Stimulated activated CD8-positive, alpha-beta memory T cell treated with anti-CD3 and anti-CD28 coated beads, Interleukin-4, amount 100 ng/mL, for 1 hour (primary cell): Measurements from ENCODE around the gene TBX3.
A peak's percentile ranks its signal among the peaks of the same experiment; 100 is the strongest.

ENCODE experiments used
- DNase-seq, 2 donors: peaks; one replicate each; pipeline ENCODE4 v3.0.0-alpha.2; 2020; ENCODE audit warnings: low read depth in 2 of 2, low spot score in 1 of 2

The TBX3 gene

GRCh38 chr12:114668886-114669288, 15.1 kb downstream of the TBX3 start:
- DNase-seq, result no peak

- no peak for DNase-seq
Observed at GRCh38 chr12:114668151-114668885, 15.7 kb downstream of the TBX3 start.

GRCh38 chr12:114667669-114668150, 16.3 kb downstream of the TBX3 start:
- DNase-seq, result no peak

GRCh38 chr12:114666746-114667668, 17.0 kb downstream of the TBX3 start:
- no peak for DNase-seq

DNA sequence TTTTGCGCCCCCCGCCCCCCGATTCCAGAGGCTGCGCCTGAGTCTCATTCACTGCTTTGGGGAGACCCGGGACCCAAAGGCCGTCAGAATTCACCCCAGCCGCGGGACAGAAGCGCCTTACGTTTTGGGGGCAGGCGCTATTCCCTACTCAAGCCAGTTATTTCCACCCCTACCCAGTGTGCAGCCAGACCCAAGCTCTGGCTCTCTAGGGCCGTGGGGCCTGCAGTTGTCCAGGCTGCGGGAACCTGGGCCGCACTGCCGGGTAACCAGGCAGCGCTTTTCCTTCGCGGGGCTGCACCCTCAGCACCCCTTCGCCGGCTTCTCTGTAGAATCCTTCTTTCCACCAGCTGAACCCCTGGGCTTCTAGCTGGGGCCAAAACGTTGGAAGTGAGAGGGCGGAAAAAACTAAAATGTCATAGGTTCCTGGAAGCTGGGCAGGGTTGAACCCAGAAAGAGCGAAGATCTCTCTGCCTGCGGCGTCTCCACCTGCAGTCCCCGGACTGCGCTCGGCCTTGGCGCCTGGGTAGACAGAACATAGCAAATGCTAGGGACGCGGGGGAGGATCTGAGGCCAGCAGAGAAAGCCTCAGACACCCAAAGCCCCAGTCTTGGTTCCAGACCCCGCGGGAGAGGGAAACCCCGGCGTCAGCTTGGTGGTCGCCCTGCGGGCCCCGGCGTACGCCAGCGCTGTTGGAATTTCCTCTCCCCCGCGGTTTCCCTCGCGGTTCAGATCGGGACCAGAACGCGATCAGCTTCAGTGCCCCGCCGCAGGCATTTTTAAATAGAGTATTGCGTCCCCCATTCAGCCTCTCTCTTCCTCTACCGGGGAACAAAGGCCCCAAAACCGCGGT, 18.3 kb downstream of the TBX3 start:
- no peak for DNase-seq

DNA sequence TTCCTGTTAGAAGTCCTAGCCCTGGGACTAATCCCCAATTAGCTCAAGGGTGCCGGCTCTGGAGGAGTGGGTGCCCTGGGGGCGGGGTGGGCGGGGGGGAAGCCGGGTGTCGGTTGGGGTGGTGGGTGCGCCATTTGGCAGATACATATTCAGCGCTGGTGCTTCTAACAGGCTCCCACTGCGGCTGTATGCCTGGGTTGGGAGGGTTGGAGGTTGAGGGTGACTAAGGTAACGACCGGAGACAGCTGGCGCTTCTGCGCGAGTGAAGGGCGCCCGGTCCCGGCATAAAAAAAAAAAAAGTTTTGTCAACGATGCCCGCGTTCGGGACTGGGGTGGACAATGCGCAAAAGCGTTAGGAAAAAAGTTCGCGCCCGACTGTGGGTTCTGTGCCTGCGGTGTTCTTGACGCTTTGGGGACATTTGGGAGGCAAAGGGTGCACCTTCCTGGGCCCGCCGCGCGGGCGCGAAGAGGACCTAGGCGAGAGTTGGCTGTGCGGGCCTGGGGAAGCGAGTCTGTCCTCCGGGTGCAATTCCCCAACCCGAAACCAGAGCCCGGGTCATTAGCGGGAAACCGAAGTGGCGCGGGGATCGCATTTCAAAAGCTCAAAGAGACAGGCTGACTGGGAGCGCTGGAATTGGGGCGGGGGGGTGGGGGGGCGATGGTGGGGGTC, 19.2 kb downstream of the TBX3 start:
- no peak for DNase-seq

DNA sequence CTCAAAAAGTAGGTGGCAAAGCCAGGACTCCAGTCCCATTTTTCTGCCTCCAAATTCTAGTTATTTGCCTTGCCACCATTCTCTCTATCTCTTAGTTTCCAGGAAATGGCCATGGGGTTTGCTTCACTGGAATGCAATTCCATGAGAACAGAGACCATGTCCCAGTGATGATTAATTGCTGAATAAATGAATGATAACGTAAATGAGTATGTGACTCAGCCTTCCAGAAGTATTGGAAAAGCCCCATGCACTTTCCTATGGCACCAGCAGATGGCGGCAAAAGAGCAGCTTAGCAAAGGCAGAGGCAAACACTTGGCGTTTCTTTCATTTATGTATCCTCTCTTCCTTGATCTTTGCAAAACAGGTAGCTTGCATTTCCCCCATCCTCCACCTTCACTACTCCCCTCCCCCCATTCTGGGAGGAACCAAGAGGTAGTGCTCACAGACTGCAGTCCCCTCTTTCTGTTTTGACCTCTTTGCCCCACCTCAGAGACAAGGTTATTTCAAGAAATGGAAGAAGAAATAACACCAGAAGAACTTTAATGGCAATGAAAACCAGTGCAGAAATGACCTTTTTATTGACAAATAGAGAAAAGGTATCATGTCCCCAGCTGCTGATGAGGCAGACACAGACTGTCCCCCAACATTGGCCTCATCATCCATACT, 21.3 kb downstream of the TBX3 start:
- DNase-seq, result peak; percentile 6 to 29

DNA sequence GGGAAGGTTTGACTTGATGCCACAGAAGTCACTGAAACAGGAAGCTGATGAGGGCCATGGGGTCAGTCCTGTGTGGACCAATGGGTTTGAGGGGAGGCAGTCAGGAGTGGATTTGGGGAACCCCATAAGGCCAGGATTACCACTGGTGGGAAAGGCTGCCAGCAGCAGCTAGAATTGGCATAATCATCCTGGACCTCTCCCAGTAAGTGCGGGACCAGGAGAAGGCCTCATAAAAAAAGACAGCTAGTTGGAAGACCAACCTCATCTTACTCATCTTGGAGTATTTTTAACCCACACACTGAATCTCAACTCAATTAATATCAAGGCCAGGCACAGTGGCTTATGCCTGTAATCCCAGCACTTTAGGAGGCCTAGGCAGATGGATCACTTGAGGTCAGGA, 22.7 kb downstream of the TBX3 start:
- no peak for DNase-seq

GRCh38 chr12:114659084-114659483, 24.9 kb downstream of the TBX3 start:
- DNase-seq, result no peak

DNA sequence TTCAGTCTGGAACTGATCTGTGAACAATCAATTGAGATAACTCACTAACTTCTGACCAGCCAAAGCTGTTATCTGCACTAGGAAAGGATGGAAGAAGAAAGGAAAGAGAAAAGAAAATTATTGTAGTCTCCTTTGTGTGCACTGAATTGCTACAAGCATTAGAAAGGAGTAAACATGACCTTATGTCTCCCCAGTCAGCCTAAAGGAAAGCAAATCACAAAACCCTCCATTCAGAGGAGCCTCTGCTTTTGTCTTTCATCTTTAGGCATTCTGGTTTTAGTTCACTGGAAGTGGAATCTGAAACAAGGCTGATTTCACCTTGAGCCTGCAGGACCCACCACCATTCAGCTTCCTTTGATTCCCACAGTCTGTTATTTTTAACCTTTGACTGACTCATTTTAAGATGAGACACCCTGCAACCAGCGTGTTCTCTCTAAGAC, 26.0 kb downstream of the TBX3 start:
- DNase-seq, result no peak

DNA sequence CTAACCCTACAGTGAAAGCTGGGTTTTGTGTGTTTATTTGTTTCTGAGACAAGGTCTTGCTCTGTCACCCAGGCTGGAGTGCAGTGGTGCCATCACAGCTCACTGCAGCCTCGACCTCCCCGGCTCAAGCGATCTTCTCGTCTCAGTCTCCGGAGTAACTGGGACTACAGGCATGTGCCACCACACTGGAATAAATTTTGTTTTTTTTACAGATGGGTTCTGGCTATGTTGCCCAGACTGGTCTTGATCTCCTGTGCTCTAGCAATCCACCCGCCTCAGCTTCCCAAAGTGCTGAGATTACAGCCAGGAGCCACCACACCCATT, 26.4 kb downstream of the TBX3 start:
- DNase-seq, result no peak

DNA sequence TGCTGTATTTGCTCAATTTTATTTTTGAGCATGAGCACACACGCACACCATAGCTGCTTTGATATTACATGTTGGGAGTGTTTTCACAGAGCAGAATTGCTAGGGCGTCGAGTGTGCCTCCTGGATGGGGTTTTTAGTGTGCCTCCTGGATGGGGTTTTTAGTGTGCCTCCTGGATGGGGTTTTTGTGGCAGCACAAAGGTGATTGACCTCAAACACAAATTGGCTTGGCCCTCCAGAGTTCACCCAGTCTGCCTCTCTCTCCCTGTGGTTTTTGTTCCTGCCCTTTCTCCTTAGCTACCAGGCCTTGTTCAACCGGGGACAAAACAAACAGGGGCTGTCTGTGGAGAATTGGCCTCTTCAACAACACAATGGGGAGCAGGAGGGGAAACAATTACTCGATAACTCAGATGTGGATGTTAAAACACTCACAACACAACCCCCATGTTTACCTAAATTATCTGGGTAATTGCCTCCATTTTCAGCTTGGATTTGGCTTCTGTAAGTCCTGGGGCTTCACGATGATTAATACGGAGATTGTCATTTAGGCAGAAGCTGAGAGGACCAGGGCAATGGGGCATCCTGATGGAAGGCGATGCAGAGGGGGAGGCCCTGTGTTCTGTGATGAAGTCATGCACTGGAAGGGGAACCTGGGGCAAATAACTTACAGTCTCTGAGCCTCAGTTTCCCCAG, 26.9 kb downstream of the TBX3 start:
- no peak for DNase-seq

DNA sequence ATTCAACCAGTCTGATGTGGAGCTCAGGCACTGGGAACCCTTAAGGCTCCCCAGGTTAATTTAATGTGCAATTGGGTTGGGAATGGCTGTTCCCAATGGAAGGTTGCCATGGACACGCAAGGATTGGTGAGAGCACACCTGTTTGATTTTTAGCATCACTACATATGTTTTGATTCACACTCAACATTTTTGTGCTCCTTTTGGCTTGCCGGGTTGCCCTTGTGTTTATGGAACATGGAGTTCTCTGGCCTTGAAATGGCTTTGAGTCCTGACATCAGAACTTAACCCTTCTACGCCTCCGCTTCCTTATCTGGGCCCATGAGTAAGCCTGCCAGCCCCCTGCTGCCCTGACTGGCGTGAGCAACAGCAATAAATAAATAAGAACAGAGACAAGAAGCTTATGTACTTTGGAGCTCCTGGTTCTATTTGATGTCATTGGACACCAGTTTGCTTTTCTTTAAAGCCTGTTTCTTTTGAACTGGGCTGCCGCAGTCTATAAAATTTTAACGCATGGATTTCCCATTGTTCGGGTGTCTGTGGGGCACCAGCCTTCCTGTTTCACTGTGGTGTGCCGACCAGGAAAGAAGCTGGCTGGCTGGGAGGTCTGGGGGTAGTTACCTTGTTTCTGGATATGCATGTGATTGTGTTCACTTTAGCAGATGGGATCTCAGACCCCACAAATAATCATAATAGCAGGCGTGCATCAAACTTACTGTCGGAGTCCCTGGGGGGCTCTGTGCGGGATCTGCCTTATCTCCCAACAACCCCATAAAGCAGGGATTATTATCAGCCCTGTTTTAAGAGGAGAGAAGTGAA, 27.8 kb downstream of the TBX3 start:
- DNase-seq, result no peak

DNA sequence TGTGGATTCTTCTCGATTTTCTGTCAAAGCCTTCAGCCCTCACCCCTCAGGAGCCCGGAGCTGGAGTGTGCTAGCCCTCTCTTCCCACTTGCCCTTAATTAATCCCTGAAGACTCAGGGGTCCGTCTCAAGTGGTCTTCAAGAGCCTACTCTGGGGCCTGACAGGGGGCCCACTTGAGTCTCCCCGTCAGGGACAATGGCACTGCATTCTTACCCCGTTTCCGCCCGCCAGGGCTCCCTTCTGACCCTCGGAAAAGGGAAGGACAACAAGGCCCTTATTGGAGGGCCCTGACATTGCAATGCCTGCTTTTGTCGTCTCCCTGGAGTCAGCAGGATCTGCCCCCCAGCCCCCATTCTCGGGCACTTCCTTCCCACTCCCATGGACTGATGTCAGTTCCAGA, 34.4 kb downstream of the TBX3 start:
- no peak for DNase-seq

DNA sequence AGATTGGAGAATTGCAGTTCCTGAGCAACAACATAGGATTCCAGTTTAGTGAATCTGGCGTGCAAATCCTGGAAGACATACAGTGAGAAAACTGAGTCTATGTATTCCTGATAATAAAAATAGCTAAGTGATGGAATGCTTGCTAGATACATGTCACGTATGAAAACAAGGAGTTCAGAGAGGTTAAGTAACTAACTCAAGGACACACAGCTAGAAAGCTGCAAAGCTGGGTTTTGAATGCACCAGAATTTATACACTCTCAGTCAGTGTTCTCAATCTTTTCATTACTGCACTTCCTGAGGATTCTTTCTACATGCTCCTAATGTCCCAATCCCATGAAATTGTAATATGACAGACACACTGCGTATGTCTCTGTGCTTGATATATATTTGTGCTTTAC, 35.3 kb downstream of the TBX3 start:
- DNase-seq, result no peak

GRCh38 chr12:114638790-114639435, 45.1 kb downstream of the TBX3 start:
- no peak for DNase-seq

DNA sequence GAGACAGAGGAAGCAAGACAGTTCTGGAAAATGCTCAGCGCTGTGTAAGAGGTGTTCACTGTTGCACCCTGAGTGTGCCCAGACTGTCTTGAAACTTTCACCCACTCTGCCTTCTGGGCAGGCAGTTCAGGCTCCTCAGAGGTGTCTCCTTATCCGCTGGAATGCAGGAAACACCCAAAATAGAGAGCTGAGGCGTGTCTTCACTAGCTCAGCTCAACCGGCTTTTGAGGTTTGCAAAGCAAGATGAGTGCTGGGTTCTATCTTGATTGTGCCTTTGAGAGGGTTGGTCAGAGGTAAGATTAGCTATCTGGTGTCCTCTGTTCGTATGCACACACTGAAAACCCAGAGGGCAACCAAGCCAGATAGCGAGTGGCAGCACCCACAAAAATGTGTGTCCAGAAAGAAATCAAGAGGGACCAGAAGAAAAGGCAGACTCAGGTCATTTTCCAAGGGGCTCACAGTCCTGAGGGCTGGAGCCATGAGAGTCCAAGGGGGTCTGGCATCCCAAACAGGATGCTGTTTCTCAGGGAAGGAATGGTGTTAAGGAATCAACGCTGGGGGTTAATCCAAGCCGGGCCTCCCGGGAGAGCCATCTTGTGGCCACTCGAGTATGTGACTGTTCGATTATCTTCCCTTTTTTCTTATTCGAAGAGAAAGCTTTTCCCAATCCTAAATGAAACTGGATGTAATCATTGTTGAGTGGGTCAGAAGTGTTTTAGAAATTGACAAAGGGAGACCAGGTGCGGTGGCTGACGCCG, 47.1 kb downstream of the TBX3 start:
- DNase-seq, result no peak

DNA sequence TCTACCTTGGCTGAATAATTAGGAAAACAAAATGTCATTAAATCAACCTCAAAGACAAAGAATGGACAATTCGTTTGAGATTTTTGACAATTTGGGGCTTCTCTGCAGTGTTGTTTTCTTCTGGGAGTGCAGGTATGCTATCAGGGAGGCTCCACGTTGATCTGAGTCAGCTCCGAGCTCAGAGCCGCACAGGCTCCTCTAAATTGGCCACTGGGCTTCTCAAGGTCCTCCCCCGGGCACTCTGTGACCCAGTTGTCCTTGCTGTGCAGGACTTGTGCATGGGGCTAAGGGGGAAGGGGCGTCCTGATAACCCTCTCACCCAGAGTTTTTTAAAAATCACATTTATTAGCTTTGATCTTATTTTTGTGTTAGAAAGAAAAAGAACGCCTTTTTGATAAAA, 52.7 kb downstream of the TBX3 start:
- DNase-seq, result no peak
